Activated CD4-positive, alpha-beta T cell treated with anti-CD3 and anti-CD28 coated beads, Interleukin-2, amount 10 ng/mL, durations not matched to agents 7 days and 5 days (primary cell): ENCODE measurements around the gene RETREG1. TPM values are rescaled to one million over a fixed set of nuclear protein-coding genes. Genes with fewer than 3 reads are reported as not detected.
"Not testable (repeated sequence)": the region's sequence is repeated elsewhere in the genome, so short reads cannot be mapped to it uniquely, and the experiment has no call there.

Source experiments
- CTCF ChIA-PET: fragments of 350-600 bp; sonication (Branson Sonifier 250); formaldehyde crosslinking; loops from one replicate; lab custom pipeline; 2021; ENCODE audit warnings: antibody characterized with exemption; lab: Charles Lee
- POLR2A ChIA-PET: fragments of 350-600 bp; sonication (Branson Sonifier 250); formaldehyde crosslinking; loops from one replicate; lab custom pipeline; 2021; ENCODE audit warnings: antibody characterized with exemption; lab: Charles Lee
- DNase-seq: peaks from one replicate; pipeline ENCODE4 v3.0.0-alpha.2; 2020
- H3K27ac Mint-ChIP-seq: one replicate; pipeline ENCODE4 v1.8.0; 2021; ENCODE audit warnings: mild to moderate bottlenecking, moderate library complexity, mixed read lengths
- H3K27me3 Mint-ChIP-seq: one replicate; pipeline ENCODE4 v1.8.0; 2021; ENCODE audit warnings: mixed read lengths
- H3K36me3 Mint-ChIP-seq: one replicate; pipeline ENCODE4 v1.8.0; 2021; ENCODE audit warnings: low read depth, mixed read lengths
- H3K4me1 Mint-ChIP-seq: one replicate; pipeline ENCODE4 v1.8.0; 2021; ENCODE audit warnings: mixed read lengths
- H3K4me3 Mint-ChIP-seq: one replicate; pipeline ENCODE4 v1.8.0; 2021; ENCODE audit warnings: mild to moderate bottlenecking, moderate library complexity, mixed read lengths
- H3K9me3 Mint-ChIP-seq: one replicate; pipeline ENCODE4 v1.8.0; 2021; ENCODE audit warnings: mixed read lengths
- total RNA-seq, 2 experiments: library from RNA; stranded (reverse); gene quantifications; one replicate each; pipeline ENCODE4 v1.2.3, GENCODE V29; 2021

RETREG1 gene
- total RNA-seq, 2 experiments from 2014 or later: 48.4 to 50.5 TPM

GRCh38 chr5:16610896-16611295 lies 5.9 kb downstream of the RETREG1 start:
- peaks cover 74% of the 10 kb centered on the region for H3K36me3 Mint-ChIP-seq
- POLR2A ChIA-PET: not testable (repeated sequence)

DNA sequence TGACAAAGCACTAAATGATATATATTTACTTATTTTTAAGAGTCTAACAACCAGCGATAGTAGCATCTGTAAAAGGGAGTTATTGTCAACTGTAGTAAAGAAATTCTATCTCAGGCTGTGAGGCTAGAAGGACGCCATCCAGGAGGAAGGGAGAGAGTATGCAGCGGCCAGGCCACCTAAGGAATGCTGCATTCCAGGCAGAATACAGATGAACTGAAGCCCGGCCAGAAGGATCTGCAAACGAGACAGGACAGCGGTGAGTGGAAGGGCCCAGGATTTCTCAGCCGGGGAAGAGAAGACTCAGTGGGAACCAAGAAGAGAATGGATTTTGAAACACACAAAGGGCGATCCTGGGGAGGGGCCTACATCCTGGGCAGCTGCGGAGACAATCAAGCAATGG lies 7.4 kb downstream of the RETREG1 start:
- ChIA-PET POLR2A (no interaction called here), CTCF (no interaction called here)
- H3K9me3 Mint-ChIP-seq: peaks cover 3% of the 10 kb centered on the region
- H3K27me3 Mint-ChIP-seq: no peaks in the 10 kb centered on the region
- no peak overlapping the region for H3K4me3 Mint-ChIP-seq
- H3K36me3 Mint-ChIP-seq: peaks cover 76% of the 10 kb centered on the region
- peaks cover 63% of the 10 kb centered on the region for H3K4me1 Mint-ChIP-seq
- no peak for DNase-seq
- H3K27ac Mint-ChIP-seq: no peak overlapping the region

More at GRCh38 chr5:16610896-16611295, 5.9 kb downstream of the RETREG1 start:
- H3K9me3 Mint-ChIP-seq, CTCF ChIA-PET, H3K27ac Mint-ChIP-seq, DNase-seq, H3K27me3 Mint-ChIP-seq, H3K4me3 Mint-ChIP-seq: not testable (repeated sequence)
- H3K4me1 Mint-ChIP-seq: peaks cover 60% of the 10 kb centered on the region

GRCh38 chr5:16606628-16607027 lies 10.2 kb downstream of the RETREG1 start:
- Mint-ChIP-seq H3K9me3 (peaks cover 3% of the 10 kb centered on the region), H3K27ac (no peak overlapping the region), H3K4me1 (peaks cover 58% of the 10 kb centered on the region), H3K27me3 (no peaks in the 10 kb centered on the region), H3K36me3 (peaks cover 85% of the 10 kb centered on the region), H3K4me3 (no peak overlapping the region)
- CTCF ChIA-PET: no interaction called here
- no peak for DNase-seq
- POLR2A ChIA-PET: no interaction called here

- Mint-ChIP-seq H3K4me3 (no peak overlapping the region), H3K9me3 (peaks cover 3% of the 10 kb centered on the region), H3K27ac (no peak overlapping the region), H3K36me3 (peaks cover 74% of the 10 kb centered on the region), H3K4me1 (peaks cover 55% of the 10 kb centered on the region), H3K27me3 (no peaks in the 10 kb centered on the region)
- DNase-seq: no peak
- ChIA-PET CTCF (interaction anchor here (1.0 kb wide), 1 partner anchor 8 kb away, joined by 5 read pairs; no protein-coding TSS in a partner anchor), POLR2A (no interaction called here)
These were observed 13.1 kb downstream of the RETREG1 start for GRCh38 chr5:16603701-16604100.

DNA sequence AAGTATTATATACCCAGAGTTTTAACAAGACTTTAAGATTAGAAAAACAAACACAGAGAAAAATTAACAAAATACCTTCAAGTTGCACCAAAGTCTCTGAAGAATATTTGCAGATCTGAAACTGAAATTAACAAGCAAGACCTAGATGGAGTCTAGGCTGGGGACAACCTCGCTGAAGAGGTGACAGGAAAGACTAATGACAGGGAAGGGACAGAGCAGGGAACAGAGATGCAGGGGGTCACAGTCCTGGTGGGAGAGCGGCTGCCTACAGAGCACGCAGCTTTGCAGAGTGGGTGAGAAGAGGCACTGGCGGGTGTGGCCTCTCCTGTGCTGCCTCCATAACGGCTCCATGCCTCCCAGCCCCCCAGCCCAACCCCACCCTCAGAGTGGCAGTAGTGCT lies 13.5 kb downstream of the RETREG1 start:
- peaks cover 5% of the 10 kb centered on the region for H3K9me3 Mint-ChIP-seq
- no peaks in the 10 kb centered on the region for H3K27me3 Mint-ChIP-seq
- ChIA-PET POLR2A (no interaction called here), CTCF (interaction anchor here (0.5 to 0.6 kb wide), 2 partner anchors 8 to 1336 kb away, joined by 3 to 5 read pairs; no protein-coding TSS in a partner anchor)
- peaks cover 57% of the 10 kb centered on the region for H3K4me1 Mint-ChIP-seq
- DNase-seq: no peak
- H3K27ac Mint-ChIP-seq: no peak overlapping the region
- peaks cover 74% of the 10 kb centered on the region for H3K36me3 Mint-ChIP-seq
- no peak overlapping the region for H3K4me3 Mint-ChIP-seq

GRCh38 chr5:16602182-16602581 lies 14.6 kb downstream of the RETREG1 start:
- H3K36me3 Mint-ChIP-seq: peaks cover 80% of the 10 kb centered on the region
- H3K27ac Mint-ChIP-seq: no peak overlapping the region
- peaks cover 58% of the 10 kb centered on the region for H3K4me1 Mint-ChIP-seq
- no peak overlapping the region for H3K4me3 Mint-ChIP-seq
- H3K27me3 Mint-ChIP-seq: no peaks in the 10 kb centered on the region
- H3K9me3 Mint-ChIP-seq: peaks cover 6% of the 10 kb centered on the region
- ChIA-PET CTCF (interaction anchor here (0.6 kb wide), 1 partner anchor 874 kb away, joined by 3 read pairs; no protein-coding TSS in a partner anchor), POLR2A (no interaction called here)
- no peak for DNase-seq

DNA sequence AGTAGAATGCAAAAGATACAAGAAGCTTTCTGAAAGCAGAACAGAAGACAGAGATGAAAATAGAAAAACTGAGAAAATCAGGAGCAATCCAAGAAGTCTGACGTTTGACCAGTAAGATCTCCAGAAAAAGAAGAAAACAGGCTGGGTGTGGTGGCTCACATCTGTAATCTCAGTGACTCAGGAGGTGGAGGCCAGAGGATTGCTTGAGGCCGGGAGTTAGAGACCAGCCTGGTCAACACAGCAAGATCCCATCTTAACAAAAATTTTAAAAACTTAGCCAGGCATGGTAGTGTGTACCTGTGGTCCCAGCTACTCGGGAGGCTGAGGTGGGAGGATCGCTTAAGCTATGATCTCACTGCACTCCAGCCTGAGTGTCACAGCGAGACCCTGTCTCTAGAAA lies 15.9 kb downstream of the RETREG1 start:
- POLR2A ChIA-PET: no interaction called here
- H3K36me3 Mint-ChIP-seq: peaks cover 79% of the 10 kb centered on the region
- CTCF ChIA-PET: no interaction called here
- no peaks in the 10 kb centered on the region for H3K27me3 Mint-ChIP-seq
- peaks cover 54% of the 10 kb centered on the region for H3K4me1 Mint-ChIP-seq
- no peak overlapping the region for H3K4me3 Mint-ChIP-seq
- no peak overlapping the region for H3K27ac Mint-ChIP-seq
- peaks cover 6% of the 10 kb centered on the region for H3K9me3 Mint-ChIP-seq
- no peak for DNase-seq

- H3K36me3 Mint-ChIP-seq: peaks cover 79% of the 10 kb centered on the region
- H3K9me3 Mint-ChIP-seq: peaks cover 6% of the 10 kb centered on the region
- ChIA-PET POLR2A (no interaction called here), CTCF (no interaction called here)
- peaks cover 51% of the 10 kb centered on the region for H3K4me1 Mint-ChIP-seq
- DNase-seq: no peak
- no peak overlapping the region for H3K27ac Mint-ChIP-seq
- no peaks in the 10 kb centered on the region for H3K27me3 Mint-ChIP-seq
- H3K4me3 Mint-ChIP-seq: no peak overlapping the region
These were observed 16.4 kb downstream of the RETREG1 start for GRCh38 chr5:16600397-16600796.

DNA sequence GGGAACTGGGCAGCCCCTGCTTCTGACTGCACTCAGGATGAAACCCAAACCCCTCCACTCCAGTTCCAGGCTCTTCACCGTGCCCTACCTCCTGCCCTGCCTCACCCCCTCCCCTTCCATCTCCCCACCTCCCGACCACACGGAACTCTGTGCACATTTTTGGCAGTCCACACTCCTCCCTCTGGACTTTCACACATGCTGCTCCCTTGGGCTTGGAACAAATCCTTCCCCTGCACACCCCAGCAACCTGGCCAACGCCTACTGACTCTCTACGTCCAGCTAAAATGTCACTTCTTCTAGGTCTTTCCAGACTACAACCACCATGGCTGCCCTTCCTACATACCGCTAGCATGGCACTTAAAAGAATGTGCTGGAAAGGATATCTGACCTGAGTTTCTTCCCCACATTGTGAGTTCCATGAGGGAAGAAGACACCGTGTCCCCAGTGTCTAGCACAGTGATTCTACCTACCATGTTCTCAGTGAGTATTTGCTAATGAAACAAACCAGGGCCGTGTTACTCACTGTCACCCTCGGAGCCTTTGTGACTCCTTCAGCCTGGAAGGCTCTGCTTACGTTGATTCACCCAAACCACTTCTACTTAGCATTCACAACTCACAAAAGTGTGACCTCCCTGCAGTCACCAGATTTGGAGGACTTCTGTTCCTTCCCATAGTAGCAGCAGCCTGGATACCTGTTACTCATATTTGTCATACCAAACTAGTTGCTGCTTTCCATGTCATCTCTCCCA lies 18.7 kb downstream of the RETREG1 start:
- POLR2A ChIA-PET: no interaction called here

DNA sequence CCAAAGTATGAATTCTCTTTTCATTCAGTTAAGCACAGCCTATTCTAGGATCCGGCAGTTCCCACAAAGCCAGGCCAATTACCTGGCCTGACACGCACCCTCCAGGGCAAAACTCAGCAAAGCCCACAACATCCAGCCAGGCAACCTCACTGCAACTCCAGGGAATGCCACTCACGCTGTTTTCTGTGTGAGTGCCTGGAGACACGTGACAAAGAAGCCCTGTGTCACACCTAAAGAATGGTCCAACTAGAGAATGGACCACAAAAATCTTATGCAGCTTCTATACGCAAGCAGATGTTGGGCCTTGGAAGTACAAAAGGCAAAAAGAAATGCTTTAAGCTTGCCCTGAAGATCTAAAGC lies 20.2 kb downstream of the RETREG1 start:
- Mint-ChIP-seq H3K4me3 (no peak overlapping the region), H3K4me1 (peaks cover 36% of the 10 kb centered on the region), H3K36me3 (peaks cover 66% of the 10 kb centered on the region), H3K27ac (no peak overlapping the region), H3K9me3 (peaks cover 6% of the 10 kb centered on the region), H3K27me3 (no peaks in the 10 kb centered on the region)
- ChIA-PET POLR2A (no interaction called here), CTCF (no interaction called here)
- no peak for DNase-seq

More for the DNA sequence above, 18.7 kb downstream of the RETREG1 start:
- DNase-seq: no peak
- H3K4me3 Mint-ChIP-seq: no peak overlapping the region
- CTCF ChIA-PET: no interaction called here
- peak overlapping the region; percentile 52 for H3K27ac Mint-ChIP-seq
- peaks cover 76% of the 10 kb centered on the region for H3K36me3 Mint-ChIP-seq
- H3K9me3 Mint-ChIP-seq: peaks cover 6% of the 10 kb centered on the region
- H3K27me3 Mint-ChIP-seq: no peaks in the 10 kb centered on the region
- H3K4me1 Mint-ChIP-seq: peaks cover 35% of the 10 kb centered on the region

- Mint-ChIP-seq H3K4me3 (no peak overlapping the region), H3K27ac (no peak overlapping the region), H3K9me3 (peaks cover 6% of the 10 kb centered on the region), H3K27me3 (no peaks in the 10 kb centered on the region), H3K4me1 (peaks cover 35% of the 10 kb centered on the region), H3K36me3 (peaks cover 65% of the 10 kb centered on the region)
- no peak for DNase-seq
- CTCF ChIA-PET: interaction anchor here (1.0 kb wide), 1 partner anchor 8 kb away, joined by 5 read pairs; no protein-coding TSS in a partner anchor
- POLR2A ChIA-PET: no interaction called here
These were observed 20.8 kb downstream of the RETREG1 start for GRCh38 chr5:16595881-16596580.

GRCh38 chr5:16593628-16594027 lies 23.2 kb downstream of the RETREG1 start:
- peaks cover 26% of the 10 kb centered on the region for H3K4me1 Mint-ChIP-seq
- ChIA-PET POLR2A (no interaction called here), CTCF (interaction anchor here (1.2 to 1.5 kb wide), 2 partner anchors 15 to 34 kb away, joined by 3 to 4 read pairs; no protein-coding TSS in a partner anchor)
- H3K27me3 Mint-ChIP-seq: no peaks in the 10 kb centered on the region
- H3K36me3 Mint-ChIP-seq: peaks cover 66% of the 10 kb centered on the region
- peaks cover 6% of the 10 kb centered on the region for H3K9me3 Mint-ChIP-seq
- no peak overlapping the region for H3K4me3 Mint-ChIP-seq
- no peak for DNase-seq
- no peak overlapping the region for H3K27ac Mint-ChIP-seq

DNA sequence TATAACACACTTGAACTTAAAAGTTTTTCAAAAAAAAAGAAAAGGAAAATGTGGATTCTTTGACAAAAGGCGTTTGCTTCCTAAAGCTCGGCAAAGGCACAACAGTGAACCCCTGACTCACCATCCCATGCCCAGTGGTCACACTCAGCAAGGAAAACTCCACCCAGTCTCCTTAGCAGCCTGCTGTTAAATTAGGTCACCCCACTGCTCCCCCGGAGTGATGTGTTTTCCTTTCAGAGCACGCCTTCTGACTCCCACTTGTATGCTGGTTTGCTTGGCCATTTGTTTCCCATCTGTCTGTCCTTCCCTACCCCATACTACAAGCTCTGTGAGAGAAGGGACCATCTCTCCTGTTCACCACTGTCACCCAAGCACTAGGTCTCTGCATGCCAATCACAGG lies 23.8 kb downstream of the RETREG1 start:
- H3K36me3 Mint-ChIP-seq: peaks cover 65% of the 10 kb centered on the region
- no peaks in the 10 kb centered on the region for H3K9me3 Mint-ChIP-seq
- peaks cover 20% of the 10 kb centered on the region for H3K4me1 Mint-ChIP-seq
- H3K27ac Mint-ChIP-seq: no peak overlapping the region
- no peak overlapping the region for H3K4me3 Mint-ChIP-seq
- POLR2A ChIA-PET: no interaction called here
- CTCF ChIA-PET: interaction anchor here (0.6 to 1.5 kb wide), 3 partner anchors 15 to 127 kb away, joined by 3 to 4 read pairs (median 3); no protein-coding TSS in a partner anchor
- no peak for DNase-seq
- H3K27me3 Mint-ChIP-seq: no peaks in the 10 kb centered on the region
